OCI-LY7 (cell line): ENCODE results near the gene CADM2.

Experiments used
- CTCF ChIP-seq: fragments of 200-600 bp; sonication (generic); conservative IDR thresholded peaks from 2 replicates; pipeline ENCODE4 v1.5.1; 2014; ENCODE audit warnings: mild to moderate bottlenecking, antibody characterized with exemption, low read length, moderate library complexity, mixed read lengths
- EZH2phosphoT487 ChIP-seq: fragments of 200-600 bp; sonication (generic); IDR thresholded peaks from 2 replicates; pipeline ENCODE4 v1.6.1; 2018; ENCODE audit warnings: low read depth, borderline replicate concordance, mild to moderate bottlenecking, mixed run types, antibody characterized with exemption, low read length, moderate library complexity, mixed read lengths

GRCh38 chr3:85605066-85605465 is 646.3 kb downstream of the CADM2 start:
- no peak for TF ChIP-seq EZH2phosphoT487
- no peak for TF ChIP-seq CTCF
